Measurements from ENCODE around the gene PRTN3. TPM values are rescaled to one million over a fixed set of nuclear protein-coding genes. Genes with fewer than 3 reads are reported as not detected.

PRTN3 gene
- polyA plus RNA-seq, 1 donor (not counting 4 experiments of a cell fraction or from before 2014, with no cell fraction given), result not detected

GRCh38 chr19:810883-811489 lies 29.8 kb upstream of the PRTN3 start:
- Histone ChIP-seq H3K9ac (ENCODE audit: control insufficient read depth, extremely low read depth, insufficient read depth, low read length) (no peak overlapping the region), H3K9me3 (ENCODE audit: control insufficient read depth, low read depth, low read length) (no peaks in the 10 kb centered on the region), H3K27ac (ENCODE audit: control insufficient read depth, insufficient read depth, low read length) (no peak overlapping the region), H4K20me1 (ENCODE audit: control insufficient read depth, extremely low read depth, insufficient read depth, low read length) (peaks cover 35% of the 10 kb centered on the region), H3K79me2 (ENCODE audit: control insufficient read depth, insufficient read depth, low read length) (peaks cover 31% of the 10 kb centered on the region), H3K4me2 (ENCODE audit: control insufficient read depth, extremely low read depth, insufficient read depth, low read depth, low read length) (no peak overlapping the region), H3K9me1 (ENCODE audit: control insufficient read depth, extremely low read depth, insufficient read depth, low read length) (no peaks in the 10 kb centered on the region), H3K36me3 (ENCODE audit: control insufficient read depth in 2 of 2, extremely low read depth in 1 of 2, insufficient read depth in 2 of 2, low read length in 2 of 2) (peaks cover 21 to 37% of the 10 kb centered on the region in 2 experiments), H3K4me3 (ENCODE audit: control insufficient read depth in 2 of 3, extremely low read depth in 1 of 3, insufficient read depth in 2 of 3, low read depth in 1 of 3, low read length in 3 of 3) (no peak overlapping the region), H2AFZ (ENCODE audit: control insufficient read depth, low read length) (no peak overlapping the region), H3K27me3 (ENCODE audit: control insufficient read depth, extremely low read depth, insufficient read depth, low read length) (no peaks in the 10 kb centered on the region), H3K4me1 (ENCODE audit: control insufficient read depth, extremely low read depth, insufficient read depth, low read length) (no peaks in the 10 kb centered on the region)
- DNase-seq (ENCODE audit: low read depth, low spot score) (no peak), FAIRE-seq (no peak)
- TF ChIP-seq CTCF (optimal IDR thresholded peaks at IDR 0.05 in 1 of 3, IDR thresholded peaks at IDR 0.05 in 1 of 3, conservative IDR thresholded peaks at IDR 0.05 in 1 of 3; ENCODE audit: extremely low read depth in 1 of 3, insufficient read depth in 2 of 3, low read length in 3 of 3), result no peak
- TF ChIP-seq EZH2 (IDR thresholded peaks at IDR 0.05; ENCODE audit: low read length), result no peak
- dilution Hi-C loops (cut with MboI; ENCODE audit: extremely low pct_ligation_motif_present, low sequenced_read_pairs), result no loop called here

GRCh38 chr19:811506-812048 lies 29.2 kb upstream of the PRTN3 start:
- no peaks in the 10 kb centered on the region for H3K4me1 ChIP-seq (ENCODE audit: control insufficient read depth, extremely low read depth, insufficient read depth, low read length)
- no peak overlapping the region for H2AFZ ChIP-seq (ENCODE audit: control insufficient read depth, low read length)
- H4K20me1 ChIP-seq (ENCODE audit: control insufficient read depth, extremely low read depth, insufficient read depth, low read length), result peaks cover 32% of the 10 kb centered on the region
- DNase-seq (ENCODE audit: low read depth, low spot score) (no peak), FAIRE-seq (no peak)
- H3K9me1 ChIP-seq (ENCODE audit: control insufficient read depth, extremely low read depth, insufficient read depth, low read length), result no peaks in the 10 kb centered on the region
- TF ChIP-seq EZH2 (IDR thresholded peaks at IDR 0.05; ENCODE audit: low read length) (no peak), CTCF (optimal IDR thresholded peaks at IDR 0.05 in 1 of 3, IDR thresholded peaks at IDR 0.05 in 1 of 3, conservative IDR thresholded peaks at IDR 0.05 in 1 of 3; ENCODE audit: extremely low read depth in 1 of 3, insufficient read depth in 2 of 3, low read length in 3 of 3) (no peak)
- H3K36me3 ChIP-seq (ENCODE audit: control insufficient read depth in 2 of 2, extremely low read depth in 1 of 2, insufficient read depth in 2 of 2, low read length in 2 of 2), result peaks cover 21 to 31% of the 10 kb centered on the region in 2 experiments
- no peak overlapping the region for H3K27ac ChIP-seq (ENCODE audit: control insufficient read depth, insufficient read depth, low read length)
- peaks cover 25% of the 10 kb centered on the region for H3K79me2 ChIP-seq (ENCODE audit: control insufficient read depth, insufficient read depth, low read length)
- H3K9ac ChIP-seq (ENCODE audit: control insufficient read depth, extremely low read depth, insufficient read depth, low read length), result no peak overlapping the region
- no peak overlapping the region for H3K4me3 ChIP-seq (ENCODE audit: control insufficient read depth in 2 of 3, extremely low read depth in 1 of 3, insufficient read depth in 2 of 3, low read depth in 1 of 3, low read length in 3 of 3)
- H3K9me3 ChIP-seq (ENCODE audit: control insufficient read depth, low read depth, low read length), result no peaks in the 10 kb centered on the region
- dilution Hi-C loops (cut with MboI; ENCODE audit: extremely low pct_ligation_motif_present, low sequenced_read_pairs), result no loop called here
- no peaks in the 10 kb centered on the region for H3K27me3 ChIP-seq (ENCODE audit: control insufficient read depth, extremely low read depth, insufficient read depth, low read length)
- H3K4me2 ChIP-seq (ENCODE audit: control insufficient read depth, extremely low read depth, insufficient read depth, low read depth, low read length), result no peak overlapping the region
